Measurements from ENCODE around the gene C10orf90. TPM values are rescaled to one million over a fixed set of nuclear protein-coding genes. Genes with fewer than 3 reads are reported as not detected.

C10orf90 gene
- total and polyA plus RNA-seq, 2 donors: 0.27 to 0.38 TPM

GRCh38 chr10:126423732-126424491, 246.6 kb downstream of the C10orf90 start:
- WGBS: 96% methylated on average over 6 of the region's 6 CpGs
- H3K4me1 ChIP-seq (ENCODE audit: control insufficient read depth in 2 of 2, insufficient read depth in 2 of 2, low read length in 2 of 2): no peaks in the 10 kb centered on the region

DNA sequence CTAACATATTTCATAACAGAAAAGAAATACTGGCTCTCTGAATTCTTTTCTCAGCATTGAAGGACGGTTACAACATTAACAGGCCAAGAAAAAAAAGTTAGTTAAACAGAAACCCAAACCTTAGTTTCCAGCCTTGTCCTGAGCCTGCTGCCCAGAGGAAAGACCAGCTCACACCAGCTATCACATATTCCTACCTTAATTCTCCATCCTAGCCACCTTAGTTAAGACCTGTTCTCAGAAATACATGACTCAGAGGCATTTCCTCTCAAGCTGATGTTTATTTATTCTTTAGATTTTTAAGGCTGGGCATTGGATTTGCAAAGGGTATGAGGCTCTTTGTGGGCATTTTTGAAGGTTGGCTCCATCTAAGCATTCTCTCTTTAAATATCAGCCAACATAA, 247.9 kb downstream of the C10orf90 start:
- Histone ChIP-seq H3K4me3 (ENCODE audit: low read length in 2 of 2) (no peak overlapping the region), H3K36me3 (ENCODE audit: control insufficient read depth in 2 of 2, insufficient read depth in 2 of 2, low read length in 1 of 2) (no peaks in the 10 kb centered on the region), H3K4me1 (ENCODE audit: control insufficient read depth in 2 of 2, insufficient read depth in 2 of 2, low read length in 2 of 2) (no peaks in the 10 kb centered on the region), H3K9me3 (ENCODE audit: control insufficient read depth in 2 of 2, insufficient read depth in 1 of 2, low read length in 1 of 2) (no peaks in the 10 kb centered on the region), H3K27me3 (ENCODE audit: control insufficient read depth in 2 of 2, insufficient read depth in 1 of 2, low read length in 1 of 2) (no peaks in the 10 kb centered on the region), H3K27ac (ENCODE audit: low read depth in 1 of 2, low read length in 1 of 2) (no peak overlapping the region)
- no peak for DNase-seq (ENCODE audit: low read depth in 6 of 9, low spot score in 9 of 9)
- WGBS: 96% methylated on average over 1 of the region's 1 CpG

More at GRCh38 chr10:126423732-126424491, 246.6 kb downstream of the C10orf90 start:
- H3K4me3 ChIP-seq (ENCODE audit: low read length in 2 of 2): no peak overlapping the region
- no peaks in the 10 kb centered on the region for H3K27me3 ChIP-seq (ENCODE audit: control insufficient read depth in 2 of 2, insufficient read depth in 1 of 2, low read length in 1 of 2)
- H3K9me3 ChIP-seq (ENCODE audit: control insufficient read depth in 2 of 2, insufficient read depth in 1 of 2, low read length in 1 of 2): no peaks in the 10 kb centered on the region
- no peak overlapping the region for H3K27ac ChIP-seq (ENCODE audit: low read depth in 1 of 2, low read length in 1 of 2)
- DNase-seq (ENCODE audit: low read depth in 6 of 9, low spot score in 9 of 9): no peak
- no peaks in the 10 kb centered on the region for H3K36me3 ChIP-seq (ENCODE audit: control insufficient read depth in 2 of 2, insufficient read depth in 2 of 2, low read length in 1 of 2)

GRCh38 chr10:126421756-126422256, 248.7 kb downstream of the C10orf90 start:
- H3K27me3 ChIP-seq (ENCODE audit: control insufficient read depth in 2 of 2, insufficient read depth in 1 of 2, low read length in 1 of 2): no peaks in the 10 kb centered on the region
- H3K4me3 ChIP-seq (ENCODE audit: low read length in 2 of 2): no peak overlapping the region
- H3K27ac ChIP-seq (ENCODE audit: low read depth in 1 of 2, low read length in 1 of 2): no peak overlapping the region
- DNase-seq (ENCODE audit: low read depth in 6 of 9, low spot score in 9 of 9): no peak
- H3K9me3 ChIP-seq (ENCODE audit: control insufficient read depth in 2 of 2, insufficient read depth in 1 of 2, low read length in 1 of 2): no peaks in the 10 kb centered on the region
- no peaks in the 10 kb centered on the region for H3K4me1 ChIP-seq (ENCODE audit: control insufficient read depth in 2 of 2, insufficient read depth in 2 of 2, low read length in 2 of 2)
- WGBS: 72% methylated on average over 10 of the region's 10 CpGs
- H3K36me3 ChIP-seq (ENCODE audit: control insufficient read depth in 2 of 2, insufficient read depth in 2 of 2, low read length in 1 of 2): no peaks in the 10 kb centered on the region

- 89% methylated on average over 12 of the region's 12 CpGs for WGBS
- Histone ChIP-seq H3K27ac (ENCODE audit: low read depth in 1 of 2, low read length in 1 of 2) (no peak overlapping the region), H3K27me3 (ENCODE audit: control insufficient read depth in 2 of 2, insufficient read depth in 1 of 2, low read length in 1 of 2) (no peaks in the 10 kb centered on the region)
Observed at GRCh38 chr10:126420567-126421300, 249.8 kb downstream of the C10orf90 start.

GRCh38 chr10:126417220-126417825, 253.2 kb downstream of the C10orf90 start:
- H3K27me3 ChIP-seq (ENCODE audit: control insufficient read depth in 2 of 2, insufficient read depth in 1 of 2, low read length in 1 of 2): no peaks in the 10 kb centered on the region
- 92% methylated on average over 4 of the region's 4 CpGs for WGBS
- H3K27ac ChIP-seq (ENCODE audit: low read depth in 1 of 2, low read length in 1 of 2): no peak overlapping the region
- no peaks in the 10 kb centered on the region for H3K4me1 ChIP-seq (ENCODE audit: control insufficient read depth in 2 of 2, insufficient read depth in 2 of 2, low read length in 2 of 2)
- no peaks in the 10 kb centered on the region for H3K36me3 ChIP-seq (ENCODE audit: control insufficient read depth in 2 of 2, insufficient read depth in 2 of 2, low read length in 1 of 2)
- H3K4me3 ChIP-seq (ENCODE audit: low read length in 2 of 2): no peak overlapping the region
- no peaks in the 10 kb centered on the region for H3K9me3 ChIP-seq (ENCODE audit: control insufficient read depth in 2 of 2, insufficient read depth in 1 of 2, low read length in 1 of 2)
- no peak for DNase-seq (ENCODE audit: low read depth in 6 of 9, low spot score in 9 of 9)

More at GRCh38 chr10:126420567-126421300, 249.8 kb downstream of the C10orf90 start:
- Histone ChIP-seq H3K36me3 (ENCODE audit: control insufficient read depth in 2 of 2, insufficient read depth in 2 of 2, low read length in 1 of 2) (no peaks in the 10 kb centered on the region), H3K4me3 (ENCODE audit: low read length in 2 of 2) (no peak overlapping the region), H3K9me3 (ENCODE audit: control insufficient read depth in 2 of 2, insufficient read depth in 1 of 2, low read length in 1 of 2) (no peaks in the 10 kb centered on the region), H3K4me1 (ENCODE audit: control insufficient read depth in 2 of 2, insufficient read depth in 2 of 2, low read length in 2 of 2) (no peaks in the 10 kb centered on the region)
- no peak for DNase-seq (ENCODE audit: low read depth in 6 of 9, low spot score in 9 of 9)

GRCh38 chr10:126409821-126410220, 260.7 kb downstream of the C10orf90 start:
- Histone ChIP-seq H3K9me3 (ENCODE audit: control insufficient read depth in 2 of 2, insufficient read depth in 1 of 2, low read length in 1 of 2) (no peaks in the 10 kb centered on the region), H3K36me3 (ENCODE audit: control insufficient read depth in 2 of 2, insufficient read depth in 2 of 2, low read length in 1 of 2) (no peaks in the 10 kb centered on the region), H3K27me3 (ENCODE audit: control insufficient read depth in 2 of 2, insufficient read depth in 1 of 2, low read length in 1 of 2) (peaks cover 0 to 2% of the 10 kb centered on the region in 2 donors), H3K4me1 (ENCODE audit: control insufficient read depth in 2 of 2, insufficient read depth in 2 of 2, low read length in 2 of 2) (no peaks in the 10 kb centered on the region), H3K4me3 (ENCODE audit: low read length in 2 of 2) (no peak overlapping the region), H3K27ac (ENCODE audit: low read depth in 1 of 2, low read length in 1 of 2) (no peak overlapping the region)
- DNase-seq (ENCODE audit: low read depth in 6 of 9, low spot score in 9 of 9): no peak
- WGBS: 77% methylated on average over 6 of the region's 6 CpGs

- DNase-seq (ENCODE audit: low read depth in 6 of 9, low spot score in 9 of 9): no peak
- 29% methylated on average over 11 of the region's 11 CpGs for WGBS
- Histone ChIP-seq H3K4me1 (ENCODE audit: control insufficient read depth in 2 of 2, insufficient read depth in 2 of 2, low read length in 2 of 2) (no peaks in the 10 kb centered on the region), H3K27me3 (ENCODE audit: control insufficient read depth in 2 of 2, insufficient read depth in 1 of 2, low read length in 1 of 2) (peaks cover 0 to 2% of the 10 kb centered on the region in 2 donors), H3K27ac (ENCODE audit: low read depth in 1 of 2, low read length in 1 of 2) (no peak overlapping the region), H3K4me3 (ENCODE audit: low read length in 2 of 2) (no peak overlapping the region), H3K9me3 (ENCODE audit: control insufficient read depth in 2 of 2, insufficient read depth in 1 of 2, low read length in 1 of 2) (no peaks in the 10 kb centered on the region), H3K36me3 (ENCODE audit: control insufficient read depth in 2 of 2, insufficient read depth in 2 of 2, low read length in 1 of 2) (no peaks in the 10 kb centered on the region)
Observed at GRCh38 chr10:126408953-126409641, 261.4 kb downstream of the C10orf90 start.

DNA sequence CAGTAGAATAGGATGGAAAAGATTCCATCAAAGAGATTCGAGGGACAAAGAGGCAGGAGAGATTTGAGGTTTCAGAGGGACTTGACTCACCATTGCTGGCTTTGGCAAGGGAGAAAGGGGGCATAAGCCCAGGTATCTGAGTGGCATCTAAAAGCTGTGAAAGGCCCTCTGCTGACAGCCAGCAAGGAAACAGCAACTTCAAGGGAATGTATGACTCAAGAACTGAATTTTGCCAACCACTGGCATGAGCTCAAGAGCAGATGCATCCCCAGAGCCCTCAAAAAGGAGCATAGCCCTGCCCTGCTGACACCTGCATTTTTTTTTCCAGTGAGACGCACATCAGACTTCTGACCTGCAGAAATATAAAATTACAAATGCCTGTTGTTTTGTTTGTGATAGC, 262.7 kb downstream of the C10orf90 start:
- WGBS: 81% methylated on average over 2 of the region's 2 CpGs
- Histone ChIP-seq H3K4me1 (ENCODE audit: control insufficient read depth in 2 of 2, insufficient read depth in 2 of 2, low read length in 2 of 2) (no peaks in the 10 kb centered on the region), H3K27ac (ENCODE audit: low read depth in 1 of 2, low read length in 1 of 2) (no peak overlapping the region), H3K4me3 (ENCODE audit: low read length in 2 of 2) (no peak overlapping the region), H3K36me3 (ENCODE audit: control insufficient read depth in 2 of 2, insufficient read depth in 2 of 2, low read length in 1 of 2) (no peaks in the 10 kb centered on the region), H3K27me3 (ENCODE audit: control insufficient read depth in 2 of 2, insufficient read depth in 1 of 2, low read length in 1 of 2) (peaks cover 0 to 2% of the 10 kb centered on the region in 2 donors), H3K9me3 (ENCODE audit: control insufficient read depth in 2 of 2, insufficient read depth in 1 of 2, low read length in 1 of 2) (no peaks in the 10 kb centered on the region)
- no peak for DNase-seq (ENCODE audit: low read depth in 6 of 9, low spot score in 9 of 9)

Measured in thymus (tissue), 11 donors.